Stomach (tissue), 9 donors: ENCODE results near the gene NAV3. TPM values are rescaled to one million over a fixed set of nuclear protein-coding genes. Genes with fewer than 3 reads are reported as not detected.

Experiments
- DNase-seq, 2 donors: peaks; one replicate each; pipeline versions ENCODE4 v3.0.0 to v3.0.0-alpha.2; 2013 to 2019
- H3K27ac ChIP-seq, 5 donors: fragments of 200-600 bp in 4 of 5; sonication (generic) in 4 of 5; one replicate each; pipeline ENCODE4 v1.5.1; 2013 to 2019; ENCODE audit warnings: mild to moderate bottlenecking in 1 of 5, moderate library complexity in 1 of 5
- H3K27me3 ChIP-seq, 3 donors: fragments of 200-600 bp; sonication (generic); one replicate each; pipeline ENCODE4 v1.5.1; 2017 to 2019; ENCODE audit warnings: mixed run types in 1 of 3
- H3K36me3 ChIP-seq, 4 donors: fragments of 200-600 bp; sonication (generic); 1 replicate in 3 of 4; 2 replicates in 1 of 4; pipeline ENCODE4 v1.5.1; 2016 to 2019
- H3K4me1 ChIP-seq, 4 donors: fragments of 200-600 bp; sonication (generic); one replicate each; pipeline ENCODE4 v1.5.1; 2016 to 2019
- H3K4me3 ChIP-seq, 4 donors: fragments of 200-600 bp; sonication (generic) in 3 of 4; one replicate each; pipeline ENCODE4 v1.5.1; 2016 to 2019; ENCODE audit warnings: mild to moderate bottlenecking in 1 of 4
- H3K9me3 ChIP-seq, 4 donors: fragments of 200-600 bp; sonication (generic); one replicate each; pipeline ENCODE4 v1.5.1; 2016 to 2019
- CTCF ChIP-seq, 7 experiments: fragments of 450-650 bp in 4 of 7; fragments of 200-600 bp in 3 of 7; sonication (generic) in 3 of 7; IDR thresholded peaks; one replicate each; pipeline ENCODE4 v1.5.1; 2016 to 2019; ENCODE audit warnings: antibody characterized with exemption in 7 of 7, control low read depth in 2 of 7, mild to moderate bottlenecking in 1 of 7
- EP300 ChIP-seq: sonication (generic); formaldehyde crosslinking; IDR thresholded peaks from one replicate; pipeline ENCODE4 v1.6.1; 2017; ENCODE audit warnings: antibody characterized with exemption
- POLR2A ChIP-seq, 4 donors: fragments of 450-650 bp; IDR thresholded peaks; one replicate each; pipeline ENCODE4 v1.6.1; 2016; ENCODE audit warnings: antibody characterized with exemption in 4 of 4, control low read depth in 2 of 4, mild to moderate bottlenecking in 1 of 4, moderate library complexity in 1 of 4
- POLR2AphosphoS5 ChIP-seq, 3 donors: sonication (generic); formaldehyde crosslinking; IDR thresholded peaks; one replicate each; pipeline ENCODE4 v1.6.1; 2016; ENCODE audit warnings: antibody characterized with exemption in 3 of 3
- WGBS, 5 donors: extraction: QIAGEN DNeasy Blood & Tissue Kit in 3 of 5; methylation state at CpG; one replicate each; pipeline versions ENCODE4 v1.1.5 to v1.1.7; 2013 to 2018; 5-methylcytosine and 5-hydroxymethylcytosine counted together
- intact Hi-C: fragments of 100-400 bp; cut with DNase I; formaldehyde crosslinking; loops from one replicate; pipeline ENCODE4 v1.15.1; 2023; ENCODE audit warnings: low total_unique reads
- polyA plus RNA-seq, 3 donors: library from polyadenylated mRNA; stranded (reverse); fragments of 200-250 nt; gene quantifications; one replicate each; pipeline ENCODE4 v1.2.3, GENCODE V29; 2013
- total RNA-seq, 5 donors: library from RNA; depleted of rRNA; stranded (reverse); fragments of >200 nt; gene quantifications; one replicate each; pipeline versions ENCODE4 v1.1.0 to v1.2.3, GENCODE V29; 2014 to 2016
- donor health status: healthy with polysubstance abuse.
- donor health status: Bipolar disorder and iron deficiency.
- donor health status: healthy.

Gene NAV3
- total and polyA plus RNA-seq, 8 donors: 0.15 to 18.9 (median 2.2) TPM

DNA sequence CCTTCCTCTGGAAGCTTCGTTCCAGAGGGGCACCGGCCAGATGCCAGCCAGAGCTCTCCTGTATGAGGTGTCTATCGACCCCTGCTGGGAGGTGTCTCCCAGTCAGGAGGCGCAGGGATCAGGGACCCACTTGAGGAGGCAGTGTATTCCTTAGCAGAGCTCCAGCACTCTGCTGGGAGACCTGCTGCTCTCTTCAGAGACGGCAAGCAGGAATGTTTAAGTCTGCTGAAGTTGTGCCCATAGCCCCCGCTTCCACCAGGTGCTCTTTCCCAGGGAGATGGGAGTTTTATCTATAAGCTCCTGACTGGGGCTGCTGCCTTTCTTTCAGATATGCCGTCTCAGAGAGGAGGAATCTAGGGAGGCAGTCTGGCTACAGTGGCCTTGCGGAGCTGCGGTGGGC, 22.2 kb upstream of the NAV3 start:
- H3K4me3 ChIP-seq: no peak overlapping the region
- H3K4me1 ChIP-seq: no peaks in the 10 kb centered on the region
- no peaks in the 10 kb centered on the region for H3K27me3 ChIP-seq
- no peak for DNase-seq
- H3K9me3 ChIP-seq: peaks cover 0 to 7% (median 3%) of the 10 kb centered on the region in 4 donors
- 81 to 90% (median 87%) methylated on average over 9 of the region's 9 CpGs for WGBS, 5 donors
- H3K27ac ChIP-seq: no peak overlapping the region
- no peak for TF ChIP-seq POLR2A (IDR thresholded peaks at IDR 0.05)
- no peak for TF ChIP-seq POLR2AphosphoS5 (IDR thresholded peaks at IDR 0.05)
- no peak for TF ChIP-seq CTCF (IDR thresholded peaks at IDR 0.05)
- no peak for TF ChIP-seq EP300
- no peaks in the 10 kb centered on the region for H3K36me3 ChIP-seq
- intact Hi-C loops: no loop called here

DNA sequence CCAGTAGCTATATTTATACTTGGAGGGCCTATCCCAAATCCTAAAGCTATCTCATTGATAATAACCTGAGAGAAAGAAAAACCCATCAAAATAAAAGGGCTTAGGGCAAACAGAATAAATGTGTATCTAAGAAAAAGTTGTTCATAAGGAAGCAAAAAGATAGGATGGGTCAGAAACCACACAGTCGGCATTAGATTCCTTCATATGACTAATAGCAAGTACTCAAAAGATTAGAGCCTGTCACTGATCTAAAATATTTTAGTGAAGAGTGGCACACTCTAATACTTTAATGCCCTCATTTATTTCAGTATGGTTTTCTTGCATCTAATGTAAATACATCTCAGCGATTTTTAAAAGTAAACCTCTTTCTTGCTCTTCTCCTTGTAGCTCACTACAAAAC, 17.1 kb upstream of the NAV3 start:
- Histone ChIP-seq H3K36me3 (no peaks in the 10 kb centered on the region), H3K27ac (no peak overlapping the region), H3K4me3 (no peak overlapping the region), H3K9me3 (no peaks in the 10 kb centered on the region), H3K4me1 (peaks cover 0 to 15% (median 4%) of the 10 kb centered on the region in 4 donors), H3K27me3 (no peaks in the 10 kb centered on the region)
- TF ChIP-seq POLR2AphosphoS5 (IDR thresholded peaks at IDR 0.05): no peak
- no peak for TF ChIP-seq POLR2A (IDR thresholded peaks at IDR 0.05)
- WGBS, 5 donors: 68 to 79% (median 73%) methylated on average over 2 of the region's 2 CpGs
- DNase-seq: no peak
- intact Hi-C loops: no loop called here

GRCh38 chr12:77814386-77814785, 16.3 kb upstream of the NAV3 start:
- DNase-seq: no peak
- intact Hi-C loops: no loop called here
- Histone ChIP-seq H3K4me3 (no peak overlapping the region), H3K27ac (no peak overlapping the region), H3K36me3 (no peaks in the 10 kb centered on the region), H3K4me1 (peaks cover 0 to 15% (median 4%) of the 10 kb centered on the region in 4 donors), H3K9me3 (no peaks in the 10 kb centered on the region), H3K27me3 (no peaks in the 10 kb centered on the region)
- WGBS, 5 donors: 71 to 89% (median 86%) methylated on average over 1 of the region's 1 CpG
- TF ChIP-seq CTCF (IDR thresholded peaks at IDR 0.05) (no peak), EP300 (no peak), POLR2AphosphoS5 (IDR thresholded peaks at IDR 0.05) (no peak), POLR2A (IDR thresholded peaks at IDR 0.05) (no peak)

- Histone ChIP-seq H3K27me3 (no peaks in the 10 kb centered on the region), H3K36me3 (no peaks in the 10 kb centered on the region), H3K4me1 (peaks cover 0 to 15% (median 4%) of the 10 kb centered on the region in 4 donors), H3K27ac (no peak overlapping the region), H3K9me3 (no peaks in the 10 kb centered on the region), H3K4me3 (no peak overlapping the region)
- intact Hi-C loops: no loop called here
- DNase-seq: no peak
- TF ChIP-seq CTCF (IDR thresholded peaks at IDR 0.05) (no peak), EP300 (no peak), POLR2A (IDR thresholded peaks at IDR 0.05) (no peak), POLR2AphosphoS5 (IDR thresholded peaks at IDR 0.05) (no peak)
Observed at GRCh38 chr12:77816196-77816595, 14.5 kb upstream of the NAV3 start.

- intact Hi-C loops: no loop called here
- TF ChIP-seq CTCF (IDR thresholded peaks at IDR 0.05): no peak
- no peak for TF ChIP-seq POLR2A (IDR thresholded peaks at IDR 0.05)
- no peak for TF ChIP-seq EP300
- no peak for TF ChIP-seq POLR2AphosphoS5 (IDR thresholded peaks at IDR 0.05)
- Histone ChIP-seq H3K4me3 (no peak overlapping the region), H3K36me3 (no peaks in the 10 kb centered on the region), H3K27me3 (no peaks in the 10 kb centered on the region), H3K27ac (no peak overlapping the region), H3K4me1 (peaks cover 0 to 15% (median 4%) of the 10 kb centered on the region in 4 donors), H3K9me3 (no peaks in the 10 kb centered on the region)
- WGBS, 5 donors: 15 to 34% (median 21%) methylated on average over 2 of the region's 2 CpGs
- no peak for DNase-seq
Observed at GRCh38 chr12:77817276-77817675, 13.4 kb upstream of the NAV3 start.
